H1 (cell line): Measurements from ENCODE around the gene ADAM12. TPM values are rescaled to one million over a fixed set of nuclear protein-coding genes. Genes with fewer than 3 reads are reported as not detected.

Experiments
- CTCF ChIA-PET: fragments of 300-600 bp; sonication (Branson Sonifier 250); formaldehyde crosslinking; loops from one replicate; lab custom pipeline; 2021; ENCODE audit not compliant: partially characterized antibody; lab: Charles Lee
- POLR2A ChIA-PET: fragments of 300-600 bp; sonication (Branson Sonifier 250); formaldehyde crosslinking; loops from one replicate; lab custom pipeline; 2021; ENCODE audit warnings: inconsistent platforms; ENCODE audit not compliant: partially characterized antibody; lab: Charles Lee
- DNase-seq, 2 experiments: peaks; one replicate each; pipeline versions ENCODE4 v3.0.0 to v3.0.0-alpha.2; 2010 to 2022; ENCODE audit warnings: low spot score in 2 of 2, low read depth in 1 of 2, mixed read lengths in 1 of 2
- FAIRE-seq: peaks from 2 replicates; lab custom pipeline; 2011; peaks lifted over from hg19 to GRCh38; lab: Jason Lieb, UNC
- H2AFZ ChIP-seq: 2 replicates; pipeline ENCODE4 v1.8.1; 2012; ENCODE audit warnings: low read length, inconsistent platforms
- H2AK5ac ChIP-seq: 2 replicates; pipeline ENCODE4 v1.6.1; 2013; ENCODE audit warnings: low read depth, low read length
- H2BK120ac ChIP-seq: replicated peaks from 2 replicates; pipeline ENCODE3; 2013; ENCODE audit warnings: low read depth, low read length, inconsistent platforms
- H2BK12ac ChIP-seq: 2 replicates; pipeline ENCODE4 v1.6.1; 2013; ENCODE audit warnings: low read depth, low read length
- H2BK15ac ChIP-seq: 2 replicates; pipeline ENCODE4 v1.6.1; 2013; ENCODE audit warnings: low read length
- H2BK20ac ChIP-seq: 2 replicates; pipeline ENCODE4 v1.6.1; 2013; ENCODE audit warnings: low read length
- H2BK5ac ChIP-seq: 2 replicates; pipeline ENCODE4 v1.6.1; 2013; ENCODE audit warnings: low read depth, low read length
- H3K14ac ChIP-seq: 2 replicates; pipeline ENCODE4 v1.6.1; 2013; ENCODE audit warnings: inconsistent platforms; ENCODE audit not compliant: insufficient read length
- H3K18ac ChIP-seq: 2 replicates; pipeline ENCODE4 v1.6.1; 2013; ENCODE audit warnings: low read length; ENCODE audit errors: extremely low read depth
- H3K23ac ChIP-seq: 2 replicates; pipeline ENCODE4 v1.6.1; 2013; ENCODE audit warnings: inconsistent platforms; ENCODE audit not compliant: insufficient read length
- H3K23me2 ChIP-seq: 2 replicates; pipeline ENCODE4 v1.6.1; 2013; ENCODE audit warnings: low read depth, low read length
- H3K27ac ChIP-seq: 2 replicates; pipeline ENCODE4 v1.6.1; 2011; ENCODE audit warnings: low read depth, low read length, inconsistent platforms
- H3K27me3 ChIP-seq, 4 experiments: replicated peaks in 1 of 4; 1 replicate in 1 of 4; 2 replicates in 3 of 4; pipeline versions ENCODE4 v1.6.1 to v1.8.1; 2011 to 2013; ENCODE audit warnings: low read length in 3 of 4, mild to moderate bottlenecking in 3 of 4, inconsistent platforms in 2 of 4, mixed read lengths in 2 of 4, moderate library complexity in 1 of 4; ENCODE audit not compliant: control insufficient read depth in 3 of 4, insufficient read depth in 3 of 4; ENCODE audit errors: extremely low read depth in 1 of 4
- H3K36me3 ChIP-seq, 4 experiments: 2 replicates each; pipeline versions ENCODE4 v1.6.1 to v1.8.1; 2011 to 2013; ENCODE audit warnings: mild to moderate bottlenecking in 4 of 4, low read length in 3 of 4, moderate library complexity in 2 of 4, control low read depth in 1 of 4, inconsistent platforms in 1 of 4; ENCODE audit not compliant: insufficient read depth in 4 of 4, control insufficient read depth in 2 of 4
- H3K4ac ChIP-seq: replicated peaks from 2 replicates; pipeline ENCODE3; 2013; ENCODE audit warnings: low read length, low read depth, mixed read lengths, inconsistent platforms; ENCODE audit not compliant: insufficient read length
- H3K4me1 ChIP-seq, 4 experiments: replicated peaks in 1 of 4; 1 replicate in 1 of 4; 2 replicates in 3 of 4; pipeline versions ENCODE4 v1.6.1 to v1.8.1; 2011 to 2013; ENCODE audit warnings: low read length in 3 of 4, inconsistent platforms in 2 of 4, mixed read lengths in 1 of 4; ENCODE audit not compliant: insufficient read depth in 4 of 4, control insufficient read depth in 3 of 4
- H3K4me2 ChIP-seq, 2 experiments: 2 replicates each; pipeline versions ENCODE4 v1.6.1 to v1.8.1; 2011 to 2013; ENCODE audit warnings: low read depth in 2 of 2, low read length in 2 of 2, control low read depth in 1 of 2, inconsistent platforms in 1 of 2, mild to moderate bottlenecking in 1 of 2; ENCODE audit not compliant: insufficient read depth in 1 of 2
- H3K4me3 ChIP-seq, 4 experiments: fragments of 200-600, 300-600 bp in 1 of 4; sonication (generic), shearing (Covaris generic), sonication (Bioruptor Twin) in 1 of 4; 2 replicates each; pipeline versions ENCODE4 v1.5.1 to v1.8.1; 2011 to 2016; ENCODE audit warnings: low read length in 4 of 4, low read depth in 3 of 4, control low read depth in 2 of 4, inconsistent platforms in 2 of 4, mild to moderate bottlenecking in 2 of 4, mixed read lengths in 1 of 4, moderate library complexity in 1 of 4; ENCODE audit not compliant: insufficient read depth in 2 of 4; ENCODE audit errors: extremely low read depth in 1 of 4
- H3K56ac ChIP-seq: replicated peaks from 2 replicates; pipeline ENCODE3; 2013; ENCODE audit warnings: low read depth, mild to moderate bottlenecking, mixed read lengths, low read length, inconsistent platforms; ENCODE audit not compliant: insufficient read length
- H3K79me1 ChIP-seq: 2 replicates; pipeline ENCODE4 v1.6.1; 2013; ENCODE audit warnings: low read depth, low read length, control low read depth
- H3K79me2 ChIP-seq, 2 experiments: 2 replicates each; pipeline versions ENCODE4 v1.6.1 to v1.8.1; 2012 to 2013; ENCODE audit warnings: low read length in 2 of 2, mild to moderate bottlenecking in 2 of 2, inconsistent platforms in 1 of 2; ENCODE audit not compliant: insufficient read depth in 2 of 2, control insufficient read depth in 1 of 2
- H3K9ac ChIP-seq, 4 experiments: replicated peaks in 1 of 4; 1 replicate in 1 of 4; 2 replicates in 3 of 4; pipeline versions ENCODE4 v1.6.1 to v1.8.1; 2011 to 2013; ENCODE audit warnings: low read depth in 3 of 4, low read length in 3 of 4, control low read depth in 2 of 4, mild to moderate bottlenecking in 2 of 4, moderate library complexity in 2 of 4, inconsistent platforms in 1 of 4; ENCODE audit errors: extremely low read depth in 1 of 4
- H3K9me3 ChIP-seq, 2 experiments: 2 replicates each; pipeline versions ENCODE4 v1.6.1 to v1.8.1; 2012 to 2013; ENCODE audit warnings: mild to moderate bottlenecking in 2 of 2, moderate library complexity in 2 of 2, control low read depth in 1 of 2, inconsistent platforms in 1 of 2, low read depth in 1 of 2, low read length in 1 of 2, mixed read lengths in 1 of 2; ENCODE audit not compliant: insufficient read depth in 2 of 2
- H4K20me1 ChIP-seq, 2 experiments: replicated peaks in 1 of 2; 2 replicates each; pipeline versions ENCODE3 to v1.8.1; 2011 to 2013; ENCODE audit warnings: inconsistent platforms in 2 of 2, low read length in 2 of 2, mild to moderate bottlenecking in 1 of 2; ENCODE audit not compliant: insufficient read depth in 2 of 2, control insufficient read depth in 1 of 2
- H4K5ac ChIP-seq: 2 replicates; pipeline ENCODE4 v1.6.1; 2013; ENCODE audit warnings: low read length, low read depth, mixed read lengths, inconsistent platforms; ENCODE audit not compliant: insufficient read length
- H4K8ac ChIP-seq: 2 replicates; pipeline ENCODE4 v1.8.0; 2013; ENCODE audit warnings: mild to moderate bottlenecking, moderate library complexity, low read length, inconsistent platforms; ENCODE audit not compliant: insufficient read depth; ENCODE audit errors: extremely low read depth
- H4K91ac ChIP-seq: replicated peaks from 2 replicates; pipeline ENCODE3; 2013; ENCODE audit warnings: low read length, mixed read lengths, inconsistent platforms; ENCODE audit not compliant: insufficient read length
- BACH1 ChIP-seq: IDR thresholded peaks from 2 replicates; pipeline ENCODE4 v1.6.1; 2012; ENCODE audit warnings: low read length, improper control_type of control experiment
- CEBPB ChIP-seq: IDR thresholded peaks from 2 replicates; pipeline ENCODE4 v1.6.1; 2012; ENCODE audit warnings: low read depth, low read length
- EGR1 ChIP-seq: IDR thresholded peaks from 2 replicates; pipeline ENCODE4 v1.6.1; 2011; ENCODE audit warnings: low read depth, low read length, borderline replicate concordance
- KDM1A ChIP-seq: fragments of 200-600, 300-600 bp; sonication (generic); IDR thresholded peaks from 2 replicates; pipeline ENCODE4 v1.7.1; 2016; ENCODE audit warnings: mild to moderate bottlenecking, low read length, borderline replicate concordance
- NANOG ChIP-seq: IDR thresholded peaks from 2 replicates; pipeline ENCODE4 v1.6.1; 2011; ENCODE audit warnings: low read length, low read depth, mild to moderate bottlenecking, inconsistent platforms; ENCODE audit not compliant: insufficient read depth, poor library complexity, severe bottlenecking
- PHF8 ChIP-seq: fragments of 200-600 bp; sonication (generic); conservative IDR thresholded peaks from 2 replicates; pipeline ENCODE4 v1.7.1; 2012; ENCODE audit warnings: low read depth, mild to moderate bottlenecking, inconsistent platforms, low read length, moderate library complexity
- RAD21 ChIP-seq, 2 experiments: IDR thresholded peaks in 1 of 2; conservative IDR thresholded peaks in 1 of 2; 2 replicates each; pipeline ENCODE4 v1.6.1; 2011; ENCODE audit warnings: low read depth in 2 of 2, low read length in 2 of 2, improper control_type of control experiment in 1 of 2, inconsistent platforms in 1 of 2, mild to moderate bottlenecking in 1 of 2, moderate library complexity in 1 of 2
- RFX5 ChIP-seq: IDR thresholded peaks from 2 replicates; pipeline ENCODE4 v1.6.1; 2011; ENCODE audit warnings: low read depth, low read length, improper control_type of control experiment, borderline replicate concordance
- TAF7 ChIP-seq: optimal IDR thresholded peaks from 2 replicates; pipeline ENCODE3; 2011; ENCODE audit warnings: low read depth, mild to moderate bottlenecking, inconsistent platforms, low read length, moderate library complexity, borderline replicate concordance
- TCF12 ChIP-seq: IDR thresholded peaks from 2 replicates; pipeline ENCODE4 v1.6.1; 2011; ENCODE audit warnings: low read depth, mild to moderate bottlenecking, low read length
- TEAD4 ChIP-seq: IDR thresholded peaks from 2 replicates; pipeline ENCODE4 v1.6.1; 2012; ENCODE audit warnings: low read depth, low read length, inconsistent platforms, mixed read lengths
- USF2 ChIP-seq: IDR thresholded peaks from 2 replicates; pipeline ENCODE4 v1.6.1; 2011; ENCODE audit warnings: low read length, improper control_type of control experiment
- YY1 ChIP-seq: IDR thresholded peaks from 2 replicates; pipeline ENCODE4 v1.6.1; 2011; ENCODE audit warnings: low read depth, mild to moderate bottlenecking, low read length
- WGBS, 2 experiments: shearing (Covaris generic) in 1 of 2; methylation state at CpG; one replicate each; pipeline versions ENCODE4 v1.1.6 to v1.1.7; 2013 to 2015; ENCODE audit warnings: low lambda C conversion rate in 2 of 2, mixed read lengths in 2 of 2, inconsistent platforms in 1 of 2, low coverage in 1 of 2, missing lambda C conversion rate in 1 of 2; ENCODE audit not compliant: insufficient replicate concordance in 2 of 2, insufficient coverage in 1 of 2, insufficient read length in 1 of 2; ENCODE audit errors: extremely low coverage in 1 of 2, missing lambda C conversion rate in 1 of 2; 5-methylcytosine and 5-hydroxymethylcytosine counted together
- polyA plus RNA-seq, 7 experiments: library from polyadenylated mRNA; depleted of rRNA in 3 of 7; stranded (reverse) in 5 of 7; unstranded in 2 of 7; fragments of >200 nt in 5 of 7; fragments of 200-250 nt in 2 of 7; gene quantifications; 1 replicate in 5 of 7; 2 replicates in 1 of 7; 4 replicates in 1 of 7; pipeline versions ENCODE4 v1.2.1 to v1.2.3, GENCODE V29; 2011 to 2013; ENCODE audit warnings: missing spikeins in 2 of 7, mixed read lengths in 2 of 7
- total RNA-seq: library from RNA; stranded (reverse); fragmentation: NEBNext Ultra II Directional; extraction: Animal tissue kit (Norgen Biotek cat#: 25700); gene quantifications from 2 replicates; pipeline ENCODE4 v1.2.1, GENCODE V29; 2021

ADAM12 gene
- total and polyA plus RNA-seq, 2 of the 8 experiments (the other 6 are each of a cell fraction or from before 2014, with no cell fraction given): 0.07 to 0.17 TPM

- no peaks in the 10 kb centered on the region for H3K79me1 ChIP-seq
- ChIA-PET CTCF (interaction anchor here (1.0 to 1.1 kb wide), 2 partner anchors 34 to 250 kb away, joined by 3 read pairs; no protein-coding TSS in a partner anchor), POLR2A (no interaction called here)
- no peak overlapping the region for H4K91ac ChIP-seq
- H3K9ac ChIP-seq: no peak overlapping the region
- H3K4me2 ChIP-seq: no peak overlapping the region
- H3K4me1 ChIP-seq: no peaks in the 10 kb centered on the region; a peak in 1 of 7 replicates
- no peak for DNase-seq
- H4K20me1 ChIP-seq: no peaks in the 10 kb centered on the region
- no peak for FAIRE-seq
- H3K23me2 ChIP-seq: no peaks in the 10 kb centered on the region
- no peak overlapping the region for H2AFZ ChIP-seq
- H3K4ac ChIP-seq: no peak overlapping the region
- no peak overlapping the region for H2BK5ac ChIP-seq
- no peak overlapping the region for H3K56ac ChIP-seq
- no peak overlapping the region for H2BK15ac ChIP-seq
- no peak overlapping the region for H4K5ac ChIP-seq
- H2BK12ac ChIP-seq: no peak overlapping the region
- H2AK5ac ChIP-seq: no peak overlapping the region
- no peak overlapping the region for H3K4me3 ChIP-seq
- peaks cover 10 to 12% of the 10 kb centered on the region in 2 experiments; a peak in 3 of 4 replicates for H3K9me3 ChIP-seq
- no peak overlapping the region for H3K14ac ChIP-seq
- whole genome bisulfite sequencing, 2 experiments: 83% methylated on average over 5 of the region's 5 CpGs; no CpG with 5 or more reads in 1 of the 2 experiments
- H4K8ac ChIP-seq: no peak overlapping the region
- no peaks in the 10 kb centered on the region for H3K79me2 ChIP-seq
- no peak overlapping the region for H2BK20ac ChIP-seq
- H3K27me3 ChIP-seq: no peaks in the 10 kb centered on the region
- H3K23ac ChIP-seq: no peak overlapping the region
- no peaks in the 10 kb centered on the region for H3K36me3 ChIP-seq
- no peak overlapping the region for H3K18ac ChIP-seq
- H2BK120ac ChIP-seq: no peak overlapping the region
- no peak overlapping the region for H3K27ac ChIP-seq
- TF ChIP-seq TCF12 (no peak), EGR1 (no peak), CEBPB (no peak), TEAD4 (no peak), NANOG (no peak), RFX5 (no peak), KDM1A (no peak), USF2 (no peak), PHF8 (no peak), YY1 (no peak), TAF7 (no peak), RAD21 (IDR thresholded peaks at IDR 0.05 in 1 of 2, conservative IDR thresholded peaks at IDR 0.05 in 1 of 2; ENCODE audit: low read depth in 2 of 2, low read length in 2 of 2) (no peak), BACH1 (no peak)
Measured at GRCh38 chr10:126270111-126270510, 118.2 kb downstream of the ADAM12 start.
